ENCODE measurements around the gene TICRR.

DNA sequence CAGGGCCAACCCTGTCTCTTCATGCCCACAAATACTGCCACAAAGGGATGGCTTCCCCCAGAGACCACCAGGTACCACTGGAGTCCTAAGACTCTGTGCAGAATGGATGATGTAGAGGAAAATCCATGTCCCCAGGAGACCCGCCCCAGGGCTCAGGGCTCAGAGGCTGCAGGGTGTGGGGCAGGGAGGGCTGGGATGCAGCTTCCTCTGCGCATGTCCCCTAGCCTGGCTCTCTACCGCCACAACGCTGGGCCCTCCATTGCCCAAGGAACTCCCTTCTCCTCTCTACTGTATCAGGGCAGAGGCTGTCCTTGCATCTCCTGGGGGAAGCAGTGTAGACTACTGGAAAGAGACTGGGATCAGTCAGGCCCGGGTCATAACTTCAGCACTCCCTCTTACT is 19.5 kb upstream of the TICRR start:
- no peak for TF ChIP-seq EP300 (IDR thresholded peaks at IDR 0.05)
- no peak for TF ChIP-seq POLR2A (IDR thresholded peaks at IDR 0.05)
- TF ChIP-seq, protein P1, sequence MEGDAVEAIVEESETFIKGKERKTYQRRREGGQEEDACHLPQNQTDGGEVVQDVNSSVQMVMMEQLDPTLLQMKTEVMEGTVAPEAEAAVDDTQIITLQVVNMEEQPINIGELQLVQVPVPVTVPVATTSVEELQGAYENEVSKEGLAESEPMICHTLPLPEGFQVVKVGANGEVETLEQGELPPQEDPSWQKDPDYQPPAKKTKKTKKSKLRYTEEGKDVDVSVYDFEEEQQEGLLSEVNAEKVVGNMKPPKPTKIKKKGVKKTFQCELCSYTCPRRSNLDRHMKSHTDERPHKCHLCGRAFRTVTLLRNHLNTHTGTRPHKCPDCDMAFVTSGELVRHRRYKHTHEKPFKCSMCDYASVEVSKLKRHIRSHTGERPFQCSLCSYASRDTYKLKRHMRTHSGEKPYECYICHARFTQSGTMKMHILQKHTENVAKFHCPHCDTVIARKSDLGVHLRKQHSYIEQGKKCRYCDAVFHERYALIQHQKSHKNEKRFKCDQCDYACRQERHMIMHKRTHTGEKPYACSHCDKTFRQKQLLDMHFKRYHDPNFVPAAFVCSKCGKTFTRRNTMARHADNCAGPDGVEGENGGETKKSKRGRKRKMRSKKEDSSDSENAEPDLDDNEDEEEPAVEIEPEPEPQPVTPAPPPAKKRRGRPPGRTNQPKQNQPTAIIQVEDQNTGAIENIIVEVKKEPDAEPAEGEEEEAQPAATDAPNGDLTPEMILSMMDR (IDR thresholded peaks at IDR 0.05) = no peak
- no peak for TF ChIP-seq POLR2AphosphoS5 (IDR thresholded peaks at IDR 0.05)

Measured in suprapubic skin (tissue), 4 donors.